ENCODE data around the gene MYADM.
A peak's percentile ranks its signal among the peaks of the same experiment; 100 is the strongest.
"Not testable (repeated sequence)": the region's sequence is repeated elsewhere in the genome, so short reads cannot be mapped to it uniquely, and the experiment has no call there.

Gene MYADM

GRCh38 chr19:53868892-53869804, 1.5 kb downstream of the MYADM start:
- peak; percentile 89 for DNase-seq

GRCh38 chr19:53869805-53870484, 2.3 kb downstream of the MYADM start:
- DNase-seq = not testable (repeated sequence)

GRCh38 chr19:53870485-53870844, 2.8 kb downstream of the MYADM start:
- no peak for DNase-seq

DNA sequence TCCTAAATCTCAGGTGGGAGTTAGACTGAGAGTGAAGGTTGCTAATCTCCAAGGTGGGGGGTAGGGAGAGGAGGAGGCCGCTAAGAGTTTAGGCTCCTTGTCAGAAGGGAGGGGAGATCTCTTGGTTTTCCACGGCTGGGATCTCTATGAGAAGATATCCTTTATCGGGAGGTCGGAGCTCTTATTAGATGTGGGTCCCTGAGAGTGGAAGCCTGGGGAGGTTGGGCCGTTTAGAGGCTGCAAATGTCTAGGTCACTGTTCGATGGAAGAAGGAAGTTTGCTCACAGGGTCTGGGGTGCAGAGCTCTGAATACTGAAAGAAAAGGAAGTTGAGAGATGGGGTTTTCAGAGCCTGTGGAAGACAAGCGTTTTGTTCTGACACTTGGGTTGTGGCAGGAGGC, 3.8 kb downstream of the MYADM start:
- no peak for DNase-seq

DNA sequence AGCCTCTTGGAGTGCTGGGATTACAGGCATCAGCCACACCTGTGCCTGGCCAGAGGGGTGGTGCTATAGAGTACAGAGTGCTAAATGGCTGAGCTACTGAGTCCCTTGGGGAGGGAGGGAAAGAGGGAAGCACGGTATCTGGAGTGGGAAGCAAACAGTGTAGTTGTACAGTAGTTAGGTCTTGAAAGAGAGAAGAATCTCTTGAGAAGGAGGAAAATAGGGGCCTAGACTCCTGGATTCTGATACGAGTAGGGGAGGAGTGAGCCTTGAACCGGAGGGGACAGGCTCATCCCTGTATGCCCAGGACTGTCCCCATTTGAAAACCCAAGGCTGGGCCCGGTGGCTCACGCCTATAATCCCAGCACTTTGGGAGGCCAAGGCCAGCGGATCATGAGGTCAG, 5.1 kb downstream of the MYADM start:
- DNase-seq = no peak

DNA sequence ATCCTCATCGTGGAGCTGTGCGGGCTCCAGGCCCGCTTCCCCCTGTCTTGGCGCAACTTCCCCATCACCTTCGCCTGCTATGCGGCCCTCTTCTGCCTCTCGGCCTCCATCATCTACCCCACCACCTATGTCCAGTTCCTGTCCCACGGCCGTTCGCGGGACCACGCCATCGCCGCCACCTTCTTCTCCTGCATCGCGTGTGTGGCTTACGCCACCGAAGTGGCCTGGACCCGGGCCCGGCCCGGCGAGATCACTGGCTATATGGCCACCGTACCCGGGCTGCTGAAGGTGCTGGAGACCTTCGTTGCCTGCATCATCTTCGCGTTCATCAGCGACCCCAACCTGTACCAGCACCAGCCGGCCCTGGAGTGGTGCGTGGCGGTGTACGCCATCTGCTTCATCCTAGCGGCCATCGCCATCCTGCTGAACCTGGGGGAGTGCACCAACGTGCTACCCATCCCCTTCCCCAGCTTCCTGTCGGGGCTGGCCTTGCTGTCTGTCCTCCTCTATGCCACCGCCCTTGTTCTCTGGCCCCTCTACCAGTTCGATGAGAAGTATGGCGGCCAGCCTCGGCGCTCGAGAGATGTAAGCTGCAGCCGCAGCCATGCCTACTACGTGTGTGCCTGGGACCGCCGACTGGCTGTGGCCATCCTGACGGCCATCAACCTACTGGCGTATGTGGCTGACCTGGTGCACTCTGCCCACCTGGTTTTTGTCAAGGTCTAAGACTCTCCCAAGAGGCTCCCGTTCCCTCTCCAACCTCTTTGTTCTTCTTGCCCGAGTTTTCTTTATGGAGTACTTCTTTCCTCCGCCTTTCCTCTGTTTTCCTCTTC, 6.3 kb downstream of the MYADM start:
- no peak for DNase-seq

GRCh38 chr19:53874606-53874990, 6.9 kb downstream of the MYADM start:
- no peak for DNase-seq

GRCh38 chr19:53875602-53876325, 8.1 kb downstream of the MYADM start:
- DNase-seq = no peak

DNA sequence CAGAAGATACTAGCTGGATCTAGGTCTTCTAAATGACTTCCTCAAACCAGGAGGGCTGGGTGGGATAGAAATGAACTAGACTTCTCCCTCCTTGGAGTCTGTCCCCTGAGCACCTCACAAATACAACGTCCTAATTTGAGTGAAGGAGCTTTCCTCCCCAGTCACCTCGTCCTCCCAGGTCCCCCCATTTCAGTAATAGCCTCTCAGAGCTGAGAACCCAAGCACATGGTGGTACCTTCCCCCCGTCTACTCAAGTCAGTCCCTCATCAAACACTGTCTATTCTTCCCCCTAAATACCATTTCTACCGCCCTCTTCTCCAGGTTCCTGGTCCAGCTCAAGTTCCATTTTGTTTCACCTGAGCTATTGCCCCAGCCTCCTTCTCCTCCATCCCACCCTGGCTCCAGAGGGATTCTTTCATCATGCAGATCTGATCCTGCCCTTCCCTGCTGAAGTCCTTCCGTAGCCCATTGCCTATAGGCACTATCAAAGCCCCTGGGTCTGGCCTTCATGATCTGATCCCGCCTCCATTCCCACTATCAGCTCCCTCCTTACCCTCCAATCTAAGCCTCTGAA, 9.1 kb downstream of the MYADM start:
- no peak for DNase-seq

GRCh38 chr19:53877361-53877766, 9.7 kb downstream of the MYADM start:
- DNase-seq = peak; percentile 40

DNA sequence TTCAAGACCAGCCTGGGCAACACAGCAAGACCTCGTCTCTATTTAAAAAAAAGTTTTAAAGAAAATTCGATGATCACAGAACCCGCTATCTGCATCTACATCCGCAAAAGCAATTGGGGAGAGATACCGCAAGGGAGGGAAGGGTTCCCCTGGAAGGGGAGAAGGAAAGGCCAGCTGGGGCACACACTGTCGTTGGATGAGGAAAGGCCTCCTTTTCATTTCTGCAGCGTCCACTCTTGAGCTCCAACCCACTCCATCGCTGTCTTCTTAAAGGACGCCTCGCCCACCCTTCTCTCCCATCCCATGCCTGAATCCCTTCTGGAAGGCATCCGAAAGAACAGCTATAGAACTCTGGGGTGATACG, 11.1 kb downstream of the MYADM start:
- no peak for DNase-seq

DNA sequence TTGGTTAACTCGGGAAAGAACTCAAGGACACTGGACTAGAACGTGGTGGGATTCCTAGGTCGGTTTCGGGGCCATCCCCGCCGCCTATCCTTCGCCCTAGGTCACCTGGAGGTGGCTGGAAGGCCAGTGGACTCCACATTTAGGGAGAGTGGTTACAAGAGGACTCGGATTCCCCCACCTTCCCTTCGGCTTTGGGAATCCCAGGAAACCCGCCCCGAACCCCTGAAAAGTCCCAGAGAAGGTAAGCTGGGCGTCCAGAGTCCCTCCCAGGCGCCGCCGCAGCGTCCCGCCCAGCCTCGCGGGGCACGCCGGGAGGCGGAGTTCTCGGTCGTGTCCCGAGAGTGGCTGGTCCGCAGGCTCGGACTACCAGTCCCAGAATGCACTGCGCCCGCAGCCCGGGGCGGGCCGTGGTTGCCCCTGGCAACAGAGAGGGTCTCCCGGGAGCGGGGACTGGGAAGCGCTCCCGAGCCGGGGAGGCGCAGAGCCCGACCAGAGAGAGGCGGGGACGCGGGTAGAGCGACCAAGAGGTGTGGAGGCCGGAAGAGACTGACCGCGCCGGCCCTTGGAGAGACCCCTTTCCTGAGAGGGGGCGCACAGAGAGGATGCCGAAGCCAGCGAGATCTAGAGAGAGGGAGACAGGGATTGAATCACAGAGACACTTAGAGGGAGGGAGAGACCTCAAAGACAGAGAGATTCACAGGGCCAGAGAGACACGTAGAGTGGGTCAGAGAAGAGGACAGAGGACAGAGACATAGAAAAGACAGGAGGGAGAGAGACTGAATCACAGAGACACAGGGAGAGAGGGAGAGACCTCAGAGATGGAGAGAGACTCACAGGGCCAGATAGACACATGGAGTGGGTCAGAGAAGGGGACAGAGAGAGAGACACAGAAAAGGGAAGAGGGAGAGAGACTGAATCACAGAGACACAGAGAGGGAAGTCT, 11.7 kb downstream of the MYADM start:
- peak; percentile 90 for DNase-seq

GRCh38 chr19:53880711-53881481, 13.2 kb downstream of the MYADM start:
- DNase-seq = no peak

DNA sequence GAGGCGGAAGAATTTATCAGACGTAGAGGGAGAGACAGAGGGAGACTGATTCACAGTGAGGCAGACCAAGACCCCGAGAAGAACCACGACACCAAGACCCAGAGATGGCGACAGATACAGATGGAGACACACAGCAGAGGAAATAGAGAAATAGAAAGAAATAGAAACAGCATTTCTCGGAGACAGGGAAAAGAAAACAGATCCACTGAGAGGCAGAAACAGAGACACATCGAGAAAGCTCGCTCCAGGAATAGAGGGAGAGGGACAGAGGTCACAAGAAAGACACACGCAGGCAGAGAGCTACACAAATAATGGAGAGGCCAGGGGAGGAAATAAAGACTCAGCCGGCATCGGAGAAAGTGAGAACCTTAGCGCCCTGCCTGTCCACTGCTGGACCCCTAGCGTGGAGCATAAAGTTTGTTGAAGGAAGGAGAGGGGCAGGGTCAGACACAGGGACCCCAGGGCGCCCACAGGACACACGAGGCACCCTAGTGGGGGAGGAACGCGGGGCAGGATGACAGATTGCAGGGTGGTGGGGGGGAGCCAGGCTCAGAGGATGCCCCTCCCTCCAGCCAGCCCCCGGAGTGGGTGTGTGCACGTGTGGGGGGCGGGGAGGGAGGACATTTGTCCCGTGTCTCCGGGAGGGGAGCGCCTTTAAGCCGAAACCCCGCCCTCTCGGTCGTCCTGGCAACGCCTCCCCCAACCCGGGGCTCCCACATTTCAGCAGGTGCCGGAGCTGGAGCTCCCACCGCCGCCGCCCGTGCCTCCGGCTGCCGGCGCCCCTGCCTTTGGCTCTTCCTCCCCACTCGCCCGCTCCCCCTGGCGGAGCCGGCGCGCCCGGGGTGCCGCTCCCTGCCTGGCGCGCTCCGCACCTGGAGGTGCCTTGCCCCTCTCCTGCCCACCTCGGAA, 14.1 kb downstream of the MYADM start, which contains the start of gene PRKCG:
PRKCG (plus strand) TSS at position 716 of the 909 bp plus-strand sequence. CDS start 298 bp downstream, outside the sequence.
- DNase-seq = peak; percentile 61

GRCh38 chr19:53882391-53883050, 14.8 kb downstream of the MYADM start:
- DNase-seq = no peak

DNA sequence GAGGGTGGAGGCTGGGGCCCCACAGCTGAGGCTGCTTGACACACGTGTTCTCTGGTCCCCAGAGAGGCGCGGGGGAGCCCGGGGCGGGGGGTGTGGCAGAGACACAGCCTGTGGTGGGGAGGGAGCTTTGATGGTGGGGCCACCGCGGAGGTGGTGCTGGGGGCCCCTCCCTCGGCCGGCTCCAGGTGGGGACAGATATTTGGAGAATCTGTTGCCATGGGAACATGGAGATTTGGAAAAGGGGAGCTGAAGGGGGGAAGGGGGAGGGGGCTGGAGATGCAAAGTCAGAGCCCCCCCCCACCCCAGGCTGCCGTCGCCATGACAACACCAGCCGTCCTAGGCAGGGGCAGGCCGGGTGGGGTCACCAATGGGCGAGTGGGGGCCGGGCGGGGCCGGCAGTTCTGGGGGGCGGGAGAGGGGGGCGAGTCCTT, 15.6 kb downstream of the MYADM start:
- DNase-seq = no peak

DNA sequence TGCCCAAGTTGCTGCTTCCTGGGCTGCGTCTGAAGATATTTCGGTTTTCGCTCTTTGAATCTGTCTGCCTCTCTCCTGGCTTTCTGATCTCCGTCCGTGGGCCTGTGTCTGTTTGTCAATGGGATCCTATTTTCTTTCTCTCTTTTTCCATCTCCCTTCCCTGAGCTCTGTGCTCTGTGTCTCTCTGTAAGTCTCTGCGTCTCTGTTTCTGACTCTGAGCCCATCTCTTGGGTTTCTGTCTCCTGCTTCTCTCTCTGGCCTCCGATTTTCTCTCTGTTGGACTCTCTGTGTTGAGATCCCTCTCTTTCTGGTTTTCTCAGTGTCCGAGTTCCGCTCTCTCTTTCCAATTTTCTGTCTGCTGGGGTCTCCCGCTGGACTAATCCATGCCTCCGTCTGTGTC, 16.1 kb downstream of the MYADM start:
- DNase-seq = no peak

DNA sequence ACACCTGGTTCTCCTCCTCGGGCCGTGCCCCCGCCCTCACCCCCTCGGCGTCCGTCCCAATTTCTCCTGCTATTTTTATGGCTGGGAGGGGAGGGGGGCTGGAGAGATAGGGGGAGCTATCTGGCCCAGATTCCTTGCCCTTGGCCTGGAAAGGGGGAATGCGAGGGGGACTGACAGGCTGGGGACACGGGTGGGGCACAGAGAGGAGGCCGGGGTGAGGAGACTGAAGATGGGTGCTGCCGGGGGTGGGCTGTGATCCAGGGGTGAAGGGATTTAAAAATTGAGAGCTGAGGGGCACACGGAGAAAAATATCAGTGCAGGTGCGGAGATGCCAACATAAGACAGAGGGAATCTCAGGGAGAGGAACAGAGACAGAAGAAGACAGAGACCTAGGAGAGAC, 16.6 kb downstream of the MYADM start:
- DNase-seq = no peak

DNA sequence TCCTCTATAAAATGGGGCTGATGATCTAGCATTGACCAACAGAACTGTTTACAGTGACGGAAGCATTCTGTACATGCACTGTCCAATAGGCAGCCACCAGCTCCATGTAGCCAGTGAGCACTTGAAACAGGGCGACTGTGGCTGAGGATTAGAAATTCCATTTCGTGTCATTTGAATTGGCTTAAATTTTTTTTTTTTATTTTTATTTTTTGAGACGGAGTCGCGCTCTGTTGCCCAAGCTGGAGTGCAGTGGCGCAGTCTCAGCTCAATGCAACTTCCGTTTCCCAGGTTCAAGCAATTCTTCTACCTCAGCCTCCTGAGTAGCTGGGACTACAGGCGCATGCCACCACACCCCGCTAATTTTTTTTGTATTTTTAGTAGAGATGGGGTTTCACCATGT, 17.4 kb downstream of the MYADM start:
- no peak for DNase-seq
